HEK293 (cell line): ENCODE data around the gene SSBP2.

Experiments
- CTCF ChIP-seq: fragments of 450-650 bp; formaldehyde crosslinking; IDR thresholded peaks from 2 replicates; pipeline ENCODE4 v1.5.1; 2016; ENCODE audit warnings: missing biosample characterization, missing genetic modification characterization
- KLF1 ChIP-seq: fragments of 450-650 bp; formaldehyde crosslinking; IDR thresholded peaks from 2 replicates; pipeline ENCODE4 v1.5.1; 2016; ENCODE audit warnings: missing biosample characterization, missing genetic modification characterization
- KLF8 ChIP-seq: fragments of 450-650 bp; formaldehyde crosslinking; IDR thresholded peaks from 2 replicates; pipeline ENCODE4 v1.5.1; 2016; ENCODE audit warnings: missing biosample characterization, missing genetic modification characterization
- ZBTB1 ChIP-seq: fragments of 450-650 bp; formaldehyde crosslinking; IDR thresholded peaks from 2 replicates; pipeline ENCODE4 v1.5.1; 2016; ENCODE audit warnings: missing biosample characterization, missing genetic modification characterization
- ZFP37 ChIP-seq: fragments of 450-650 bp; formaldehyde crosslinking; IDR thresholded peaks from 2 replicates; pipeline ENCODE4 v1.5.1; 2016; ENCODE audit warnings: missing biosample characterization, missing genetic modification characterization
- ZNF530 ChIP-seq: fragments of 450-650 bp; formaldehyde crosslinking; IDR thresholded peaks from 2 replicates; pipeline ENCODE4 v1.5.1; 2016; ENCODE audit warnings: low read depth, missing biosample characterization, missing genetic modification characterization
- ZNF701 ChIP-seq: fragments of 450-650 bp; formaldehyde crosslinking; IDR thresholded peaks from 2 replicates; pipeline ENCODE4 v1.5.1; 2016; ENCODE audit warnings: missing biosample characterization, missing genetic modification characterization
- ZNF747 ChIP-seq: fragments of 450-650 bp; formaldehyde crosslinking; IDR thresholded peaks from 2 replicates; pipeline ENCODE4 v1.5.1; 2016; ENCODE audit warnings: missing biosample characterization, missing genetic modification characterization
- TF ChIP-seq, protein P1 (sequence below): fragments of 450-650 bp; formaldehyde crosslinking; IDR thresholded peaks from 2 replicates; pipeline ENCODE4 v1.5.1; 2016; ENCODE audit warnings: missing biosample characterization, missing genetic modification characterization, low read depth
- TF ChIP-seq, protein P2 (sequence below): fragments of 450-650 bp; formaldehyde crosslinking; IDR thresholded peaks from 2 replicates; pipeline ENCODE4 v1.5.1; 2016; ENCODE audit warnings: missing biosample characterization, missing genetic modification characterization, low read depth

DNA sequence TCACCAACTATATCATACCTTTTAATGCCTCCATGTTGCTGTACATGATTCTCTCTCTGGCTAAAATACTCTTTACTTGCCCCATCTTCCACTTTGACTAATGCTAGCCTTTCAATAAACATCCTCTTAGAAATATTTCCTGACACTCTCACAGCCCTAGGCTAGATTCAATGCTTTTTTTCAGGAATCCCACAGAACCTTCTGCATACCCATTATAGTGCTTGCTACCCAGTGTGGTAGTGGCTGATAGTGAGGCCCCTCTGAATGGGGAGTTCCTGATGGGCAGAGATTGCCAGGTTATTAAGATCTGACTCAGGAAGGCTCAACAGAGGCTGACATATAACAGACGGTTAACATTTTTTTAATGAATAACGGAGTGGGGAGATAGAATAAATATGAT is 11.6 kb downstream of the SSBP2 start:
- no peak for TF ChIP-seq CTCF (tag by site-specific recombination)
- no peak for TF ChIP-seq ZNF530 (tag by site-specific recombination)
- TF ChIP-seq ZNF747 (tag by site-specific recombination), result no peak
- TF ChIP-seq, protein P1, sequence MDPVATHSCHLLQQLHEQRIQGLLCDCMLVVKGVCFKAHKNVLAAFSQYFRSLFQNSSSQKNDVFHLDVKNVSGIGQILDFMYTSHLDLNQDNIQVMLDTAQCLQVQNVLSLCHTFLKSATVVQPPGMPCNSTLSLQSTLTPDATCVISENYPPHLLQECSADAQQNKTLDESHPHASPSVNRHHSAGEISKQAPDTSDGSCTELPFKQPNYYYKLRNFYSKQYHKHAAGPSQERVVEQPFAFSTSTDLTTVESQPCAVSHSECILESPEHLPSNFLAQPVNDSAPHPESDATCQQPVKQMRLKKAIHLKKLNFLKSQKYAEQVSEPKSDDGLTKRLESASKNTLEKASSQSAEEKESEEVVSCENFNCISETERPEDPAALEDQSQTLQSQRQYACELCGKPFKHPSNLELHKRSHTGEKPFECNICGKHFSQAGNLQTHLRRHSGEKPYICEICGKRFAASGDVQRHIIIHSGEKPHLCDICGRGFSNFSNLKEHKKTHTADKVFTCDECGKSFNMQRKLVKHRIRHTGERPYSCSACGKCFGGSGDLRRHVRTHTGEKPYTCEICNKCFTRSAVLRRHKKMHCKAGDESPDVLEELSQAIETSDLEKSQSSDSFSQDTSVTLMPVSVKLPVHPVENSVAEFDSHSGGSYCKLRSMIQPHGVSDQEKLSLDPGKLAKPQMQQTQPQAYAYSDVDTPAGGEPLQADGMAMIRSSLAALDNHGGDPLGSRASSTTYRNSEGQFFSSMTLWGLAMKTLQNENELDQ (tag by site-specific recombination), result no peak
- no peak for TF ChIP-seq ZFP37 (tag by site-specific recombination)
- no peak for TF ChIP-seq KLF1 (tag by site-specific recombination)
- TF ChIP-seq ZBTB1 (tag by site-specific recombination), result no peak
- TF ChIP-seq ZNF701, result no peak
- TF ChIP-seq, protein P2, sequence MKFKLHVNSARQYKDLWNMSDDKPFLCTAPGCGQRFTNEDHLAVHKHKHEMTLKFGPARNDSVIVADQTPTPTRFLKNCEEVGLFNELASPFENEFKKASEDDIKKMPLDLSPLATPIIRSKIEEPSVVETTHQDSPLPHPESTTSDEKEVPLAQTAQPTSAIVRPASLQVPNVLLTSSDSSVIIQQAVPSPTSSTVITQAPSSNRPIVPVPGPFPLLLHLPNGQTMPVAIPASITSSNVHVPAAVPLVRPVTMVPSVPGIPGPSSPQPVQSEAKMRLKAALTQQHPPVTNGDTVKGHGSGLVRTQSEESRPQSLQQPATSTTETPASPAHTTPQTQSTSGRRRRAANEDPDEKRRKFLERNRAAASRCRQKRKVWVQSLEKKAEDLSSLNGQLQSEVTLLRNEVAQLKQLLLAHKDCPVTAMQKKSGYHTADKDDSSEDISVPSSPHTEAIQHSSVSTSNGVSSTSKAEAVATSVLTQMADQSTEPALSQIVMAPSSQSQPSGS, result no peak
- TF ChIP-seq KLF8 (tag by site-specific recombination), result no peak
